HepG2 (cell line): ENCODE data around the gene TAAR9.

Experiments used
- NFE2L2 ChIP-seq: fragments of 150-350 bp; IDR thresholded peaks from 2 replicates; pipeline ENCODE4 v1.6.1; 2014; ENCODE audit warnings: low read length
- RFX1 ChIP-seq: fragments of 450-650 bp; IDR thresholded peaks from 2 replicates; pipeline ENCODE4 v1.6.1; 2017
- SMAD1 ChIP-seq: sonication (generic); formaldehyde crosslinking; IDR thresholded peaks from 2 replicates; pipeline ENCODE4 v1.4.0; 2020; ENCODE audit warnings: missing genetic modification reagents, low read depth, mild to moderate bottlenecking, borderline replicate concordance

GRCh38 chr6:132568611-132569010 lies 30.5 kb downstream of the TAAR9 start:
- TF ChIP-seq SMAD1 (CRISPR knock-in tag) = no peak
- no peak for TF ChIP-seq RFX1
- TF ChIP-seq NFE2L2 = no peak
